ENCODE results near the gene IGFLR1.
A peak's percentile ranks its signal among the peaks of the same experiment; 100 is the strongest.

IGFLR1 gene

DNA sequence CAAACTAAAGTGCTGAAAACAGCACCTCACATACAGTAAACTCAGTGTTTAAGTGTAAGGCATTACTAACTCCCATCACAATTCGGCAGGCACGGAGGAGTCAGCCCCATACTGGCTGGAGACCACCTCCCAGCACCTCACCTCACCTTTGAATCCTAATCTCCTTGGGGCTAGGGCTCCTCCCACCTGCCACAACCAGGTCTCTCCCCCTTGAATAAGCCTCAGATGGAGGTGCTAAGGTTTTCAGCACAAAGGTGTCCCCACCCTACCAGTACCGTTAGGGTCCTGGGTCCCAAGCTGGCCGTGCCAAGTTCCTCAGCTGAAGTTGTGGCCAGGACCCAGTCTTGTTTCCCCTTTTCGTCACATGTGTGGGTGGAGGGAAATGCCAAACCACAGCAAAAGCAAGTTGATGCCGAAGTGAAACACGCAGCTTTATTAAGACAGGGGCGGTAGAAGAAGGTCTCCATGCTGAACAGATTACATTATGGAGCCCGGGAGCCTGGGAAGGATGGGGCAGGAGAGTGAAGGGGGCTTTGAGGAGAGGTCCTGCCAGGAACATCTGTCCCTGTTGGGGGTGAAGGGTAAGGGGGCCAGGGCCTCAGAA is at the start of gene IGFLR1:
TSS of gene IGFLR1 (minus strand) at position 332 of the 604 bp plus-strand sequence. CDS start 1,272 bp downstream, outside the sequence.
- TF ChIP-seq, protein P1, sequence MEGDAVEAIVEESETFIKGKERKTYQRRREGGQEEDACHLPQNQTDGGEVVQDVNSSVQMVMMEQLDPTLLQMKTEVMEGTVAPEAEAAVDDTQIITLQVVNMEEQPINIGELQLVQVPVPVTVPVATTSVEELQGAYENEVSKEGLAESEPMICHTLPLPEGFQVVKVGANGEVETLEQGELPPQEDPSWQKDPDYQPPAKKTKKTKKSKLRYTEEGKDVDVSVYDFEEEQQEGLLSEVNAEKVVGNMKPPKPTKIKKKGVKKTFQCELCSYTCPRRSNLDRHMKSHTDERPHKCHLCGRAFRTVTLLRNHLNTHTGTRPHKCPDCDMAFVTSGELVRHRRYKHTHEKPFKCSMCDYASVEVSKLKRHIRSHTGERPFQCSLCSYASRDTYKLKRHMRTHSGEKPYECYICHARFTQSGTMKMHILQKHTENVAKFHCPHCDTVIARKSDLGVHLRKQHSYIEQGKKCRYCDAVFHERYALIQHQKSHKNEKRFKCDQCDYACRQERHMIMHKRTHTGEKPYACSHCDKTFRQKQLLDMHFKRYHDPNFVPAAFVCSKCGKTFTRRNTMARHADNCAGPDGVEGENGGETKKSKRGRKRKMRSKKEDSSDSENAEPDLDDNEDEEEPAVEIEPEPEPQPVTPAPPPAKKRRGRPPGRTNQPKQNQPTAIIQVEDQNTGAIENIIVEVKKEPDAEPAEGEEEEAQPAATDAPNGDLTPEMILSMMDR (conservative IDR thresholded peaks at IDR 0.05): no peak
- peak within 1 kb of the TSS; percentile 85 for H3K27ac ChIP-seq

GRCh38 chr19:35791814-35792279 is 49.6 kb upstream of the IGFLR1 start:
- no peak overlapping the region for H3K27ac ChIP-seq
- TF ChIP-seq, protein P1 (conservative IDR thresholded peaks at IDR 0.05): no peak

- H3K27ac ChIP-seq: no peak overlapping the region
- TF ChIP-seq, protein P1 (conservative IDR thresholded peaks at IDR 0.05): no peak; the same call in 1 of the 2 replicates
Measured at GRCh38 chr19:35790981-35791813, 48.9 kb upstream of the IGFLR1 start.

DNA sequence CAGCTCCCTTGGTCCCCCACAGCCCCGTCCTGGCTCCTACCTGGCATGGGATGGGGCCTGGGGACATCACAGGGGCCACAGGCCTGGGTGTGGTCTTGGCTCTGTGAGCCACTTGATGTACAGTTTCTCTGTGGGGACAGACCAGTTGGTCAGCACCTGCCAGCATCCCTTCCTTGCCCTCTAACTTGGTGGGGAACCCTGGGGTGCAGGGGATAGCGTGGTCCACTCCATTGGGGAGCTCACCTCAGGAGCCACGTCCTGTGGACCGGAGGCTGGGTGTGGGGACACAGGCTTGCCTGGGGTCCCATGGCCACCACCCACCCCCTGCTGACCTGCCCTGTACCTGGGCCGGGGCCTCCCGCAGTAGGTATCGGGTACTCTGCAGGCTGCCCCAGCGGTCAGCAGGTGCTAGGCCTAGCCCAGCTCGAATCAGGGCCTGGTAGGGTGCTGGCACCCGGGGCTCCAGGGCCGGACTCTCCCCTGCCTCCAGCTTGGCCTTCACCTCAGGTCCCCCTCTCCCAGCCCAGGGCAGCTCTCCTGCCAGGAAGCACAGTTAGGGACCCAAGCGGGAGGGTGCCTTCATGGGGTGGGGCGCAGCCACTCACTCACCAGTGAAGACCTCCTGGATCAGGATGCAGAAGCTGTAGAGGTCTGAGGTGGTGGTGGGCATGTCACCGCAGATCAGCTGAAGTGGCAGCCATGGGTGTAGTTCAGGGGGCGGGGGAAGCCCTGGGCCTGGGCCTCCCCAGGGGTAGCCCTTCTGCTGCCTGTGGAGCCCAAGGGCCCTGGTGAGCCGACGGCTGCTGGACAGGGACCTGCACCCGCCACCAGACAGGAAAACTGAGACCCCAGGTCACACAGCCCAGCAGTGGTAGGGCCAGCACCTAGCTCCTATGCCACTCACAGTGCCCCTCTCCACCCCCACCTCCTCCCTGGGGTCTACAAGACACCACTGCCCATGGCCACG is 48.0 kb upstream of the IGFLR1 start:
- TF ChIP-seq, protein P1 (conservative IDR thresholded peaks at IDR 0.05): no peak
- H3K27ac ChIP-seq: no peak overlapping the region

GRCh38 chr19:35789195-35789977 is 47.1 kb upstream of the IGFLR1 start:
- TF ChIP-seq, protein P1 (conservative IDR thresholded peaks at IDR 0.05): no peak
- H3K27ac ChIP-seq: no peak overlapping the region

- H3K27ac ChIP-seq: no peak overlapping the region
- TF ChIP-seq, protein P1 (conservative IDR thresholded peaks at IDR 0.05): no peak
Measured at GRCh38 chr19:35788205-35788960, 46.1 kb upstream of the IGFLR1 start.
